HCT116 (cell line): ENCODE data around the gene COL2A1.

ENCODE experiments used
- CTCF ChIP-seq, 3 experiments: fragments of 200-600 bp in 1 of 3; sonication (generic) in 1 of 3; IDR thresholded peaks in 2 of 3; conservative IDR thresholded peaks in 1 of 3; 2 replicates each; pipeline ENCODE4 v1.5.1; 2012 to 2017; ENCODE audit warnings: low read depth in 2 of 3, low read length in 2 of 3, antibody characterized with exemption in 1 of 3, borderline replicate concordance in 1 of 3, control low read depth in 1 of 3, mild to moderate bottlenecking in 1 of 3, mixed read lengths in 1 of 3, mixed run types in 1 of 3, moderate library complexity in 1 of 3; ENCODE audit not compliant: insufficient read depth in 1 of 3
- EZH2 ChIP-seq: fragments of 200-600 bp; sonication (generic); IDR thresholded peaks from 2 replicates; pipeline ENCODE4 v1.6.1; 2017; ENCODE audit warnings: antibody characterized with exemption, mixed run types
- EZH2phosphoT487 ChIP-seq: fragments of 200-600 bp; IDR thresholded peaks from 2 replicates; pipeline ENCODE4 v1.6.1; 2018; ENCODE audit warnings: antibody characterized with exemption, borderline replicate concordance
- JUND ChIP-seq: IDR thresholded peaks from 2 replicates; pipeline ENCODE4 v1.6.1; 2012
- POLR2A ChIP-seq: IDR thresholded peaks from 2 replicates; pipeline ENCODE4 v1.7.0; 2011; ENCODE audit warnings: borderline replicate concordance; ENCODE audit not compliant: insufficient read depth, insufficient read length; ENCODE audit errors: extremely low read depth
- RAD21 ChIP-seq: IDR thresholded peaks from 2 replicates; pipeline ENCODE4 v1.6.1; 2012; ENCODE audit warnings: low read depth, mild to moderate bottlenecking
- SIN3A ChIP-seq: IDR thresholded peaks from 2 replicates; pipeline ENCODE4 v1.6.1; 2012; ENCODE audit warnings: low read depth
- TCF7L2 ChIP-seq: IDR thresholded peaks from 2 replicates; pipeline ENCODE4 v1.7.0; 2011; ENCODE audit warnings: borderline replicate concordance, inconsistent platforms; ENCODE audit not compliant: insufficient read depth, insufficient read length; ENCODE audit errors: extremely low read depth
- YY1 ChIP-seq: IDR thresholded peaks from 2 replicates; pipeline ENCODE4 v1.6.1; 2011; ENCODE audit warnings: low read length, low read depth, moderate library complexity, mild to moderate bottlenecking; ENCODE audit not compliant: insufficient replicate concordance; ENCODE audit errors: extremely low read depth
- ZBTB33 ChIP-seq: IDR thresholded peaks from 2 replicates; pipeline ENCODE4 v1.6.1; 2011; ENCODE audit warnings: mild to moderate bottlenecking, low read length, moderate library complexity; ENCODE audit not compliant: insufficient replicate concordance; ENCODE audit errors: extremely low read depth
- ZFX ChIP-seq: fragments of 450-650 bp; IDR thresholded peaks from 2 replicates; pipeline ENCODE4 v1.6.1; 2017
- TF ChIP-seq, protein P1 (sequence below): IDR thresholded peaks from 2 replicates; pipeline ENCODE4 v1.6.1; 2012; ENCODE audit warnings: low read depth
- TF ChIP-seq, protein P2 (sequence below): IDR thresholded peaks from 2 replicates; pipeline ENCODE4 v1.6.1; 2012

GRCh38 chr12:48005750-48006021 is 1.4 kb upstream of the COL2A1 start:
- TF ChIP-seq CTCF (IDR thresholded peaks at IDR 0.05 in 2 of 3, conservative IDR thresholded peaks at IDR 0.05 in 1 of 3; ENCODE audit: borderline replicate concordance in 1 of 3, insufficient read depth in 1 of 3, low read depth in 2 of 3, low read length in 2 of 3) (no peak), YY1 (no peak), POLR2A (no peak), EZH2phosphoT487 (no peak), TCF7L2 (no peak), EZH2 (no peak), ZBTB33 (no peak), RAD21 (no peak), SIN3A (no peak), JUND (no peak), ZFX (no peak)
- TF ChIP-seq, protein P1, sequence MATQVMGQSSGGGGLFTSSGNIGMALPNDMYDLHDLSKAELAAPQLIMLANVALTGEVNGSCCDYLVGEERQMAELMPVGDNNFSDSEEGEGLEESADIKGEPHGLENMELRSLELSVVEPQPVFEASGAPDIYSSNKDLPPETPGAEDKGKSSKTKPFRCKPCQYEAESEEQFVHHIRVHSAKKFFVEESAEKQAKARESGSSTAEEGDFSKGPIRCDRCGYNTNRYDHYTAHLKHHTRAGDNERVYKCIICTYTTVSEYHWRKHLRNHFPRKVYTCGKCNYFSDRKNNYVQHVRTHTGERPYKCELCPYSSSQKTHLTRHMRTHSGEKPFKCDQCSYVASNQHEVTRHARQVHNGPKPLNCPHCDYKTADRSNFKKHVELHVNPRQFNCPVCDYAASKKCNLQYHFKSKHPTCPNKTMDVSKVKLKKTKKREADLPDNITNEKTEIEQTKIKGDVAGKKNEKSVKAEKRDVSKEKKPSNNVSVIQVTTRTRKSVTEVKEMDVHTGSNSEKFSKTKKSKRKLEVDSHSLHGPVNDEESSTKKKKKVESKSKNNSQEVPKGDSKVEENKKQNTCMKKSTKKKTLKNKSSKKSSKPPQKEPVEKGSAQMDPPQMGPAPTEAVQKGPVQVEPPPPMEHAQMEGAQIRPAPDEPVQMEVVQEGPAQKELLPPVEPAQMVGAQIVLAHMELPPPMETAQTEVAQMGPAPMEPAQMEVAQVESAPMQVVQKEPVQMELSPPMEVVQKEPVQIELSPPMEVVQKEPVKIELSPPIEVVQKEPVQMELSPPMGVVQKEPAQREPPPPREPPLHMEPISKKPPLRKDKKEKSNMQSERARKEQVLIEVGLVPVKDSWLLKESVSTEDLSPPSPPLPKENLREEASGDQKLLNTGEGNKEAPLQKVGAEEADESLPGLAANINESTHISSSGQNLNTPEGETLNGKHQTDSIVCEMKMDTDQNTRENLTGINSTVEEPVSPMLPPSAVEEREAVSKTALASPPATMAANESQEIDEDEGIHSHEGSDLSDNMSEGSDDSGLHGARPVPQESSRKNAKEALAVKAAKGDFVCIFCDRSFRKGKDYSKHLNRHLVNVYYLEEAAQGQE, result no peak
- TF ChIP-seq, protein P2, sequence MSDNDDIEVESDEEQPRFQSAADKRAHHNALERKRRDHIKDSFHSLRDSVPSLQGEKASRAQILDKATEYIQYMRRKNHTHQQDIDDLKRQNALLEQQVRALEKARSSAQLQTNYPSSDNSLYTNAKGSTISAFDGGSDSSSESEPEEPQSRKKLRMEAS, result no peak
